GM23248 (cell line): ENCODE measurements around the gene TNFRSF13B. TPM values are rescaled to one million over a fixed set of nuclear protein-coding genes. Genes with fewer than 3 reads are reported as not detected.

Experiments used
- DNase-seq: peaks from one replicate; pipeline ENCODE4 v3.0.0-alpha.2; 2015
- H2AFZ ChIP-seq: fragments of 200-600 bp; sonication (generic); 2 replicates; pipeline ENCODE4 v1.6.1; 2016; ENCODE audit warnings: antibody characterized with exemption
- H3F3A ChIP-seq: fragments of 200-600 bp; sonication (generic); 2 replicates; pipeline ENCODE4 v1.6.1; 2016; ENCODE audit warnings: mild to moderate bottlenecking, antibody characterized with exemption, mixed run types; ENCODE audit not compliant: insufficient read depth
- H3K27ac ChIP-seq: fragments of 200-600 bp; sonication (generic); 2 replicates; pipeline ENCODE4 v1.5.1; 2016; ENCODE audit warnings: mild to moderate bottlenecking
- H3K27me3 ChIP-seq: fragments of 200-600 bp; sonication (generic); replicated peaks from 2 replicates; pipeline ENCODE4 v1.6.1; 2016; ENCODE audit warnings: mild to moderate bottlenecking; ENCODE audit not compliant: insufficient read depth
- H3K36me3 ChIP-seq: fragments of 200-600 bp; sonication (generic); 2 replicates; pipeline ENCODE4 v1.6.1; 2016; ENCODE audit warnings: low read depth, mild to moderate bottlenecking
- H3K4me1 ChIP-seq: fragments of 200-600 bp; sonication (generic); 2 replicates; pipeline ENCODE4 v1.6.1; 2016; ENCODE audit warnings: mild to moderate bottlenecking; ENCODE audit not compliant: insufficient read depth
- H3K4me2 ChIP-seq: fragments of 200-600 bp; sonication (generic); one replicate; pipeline ENCODE4 v1.6.1; 2016; ENCODE audit warnings: mild to moderate bottlenecking; ENCODE audit not compliant: unreplicated experiment
- H3K4me3 ChIP-seq: fragments of 200-600 bp; sonication (generic); 2 replicates; pipeline ENCODE4 v1.5.1; 2016; ENCODE audit warnings: mild to moderate bottlenecking
- H3K79me2 ChIP-seq: fragments of 200-600 bp; sonication (generic); 2 replicates; pipeline ENCODE4 v1.6.1; 2016; ENCODE audit warnings: mild to moderate bottlenecking; ENCODE audit not compliant: insufficient read depth
- H3K9ac ChIP-seq: fragments of 200-600 bp; sonication (generic); 2 replicates; pipeline ENCODE4 v1.6.1; 2016; ENCODE audit warnings: mild to moderate bottlenecking
- H3K9me2 ChIP-seq: fragments of 200-600 bp; sonication (generic); 2 replicates; pipeline ENCODE4 v1.6.1; 2016; ENCODE audit warnings: mixed run types, mild to moderate bottlenecking, moderate library complexity; ENCODE audit not compliant: insufficient read depth
- H3K9me3 ChIP-seq: fragments of 200-600 bp; sonication (generic); one replicate; pipeline ENCODE4 v1.6.1; 2017; ENCODE audit warnings: low read depth
- H4K20me1 ChIP-seq: fragments of 200-600 bp; sonication (generic); 2 replicates; pipeline ENCODE4 v1.6.0; 2016; ENCODE audit not compliant: insufficient read depth
- EZH2 ChIP-seq: fragments of 200-600 bp; sonication (generic); IDR thresholded peaks from 2 replicates; pipeline ENCODE4 v1.6.1; 2018; ENCODE audit warnings: antibody characterized with exemption, mild to moderate bottlenecking; ENCODE audit not compliant: insufficient read depth, poor library complexity, severe bottlenecking
- EZH2phosphoT487 ChIP-seq: fragments of 200-600 bp; sonication (generic); IDR thresholded peaks from 2 replicates; pipeline ENCODE4 v1.6.1; 2018; ENCODE audit warnings: antibody characterized with exemption, moderate library complexity, mild to moderate bottlenecking, low read depth; ENCODE audit not compliant: insufficient read depth
- WGBS, 2 experiments: methylation state at CpG; one replicate each; pipeline ENCODE4 v1.1.6; 2015 to 2017; ENCODE audit warnings: low lambda C conversion rate in 2 of 2, low coverage in 1 of 2; ENCODE audit errors: missing lambda C conversion rate in 2 of 2; 5-methylcytosine and 5-hydroxymethylcytosine counted together
- in situ Hi-C: fragments of 300-500 bp; cut with MboI; formaldehyde crosslinking; loops from 2 replicates; pipeline ENCODE4 v1.15.0; 2020
- polyA plus RNA-seq: library from polyadenylated mRNA; unstranded; fragments of >200 nt; fragmentation: Nextera tagmentation; extraction: Ambion mirVana; gene quantifications from 2 replicates; pipeline ENCODE4 v1.2.1, GENCODE V29; 2016
- total RNA-seq: library from RNA; depleted of rRNA; stranded (reverse); fragments of >200 nt; shearing (Covaris generic); gene quantifications from 2 replicates; pipeline ENCODE4 v1.2.3, GENCODE V29; 2014

The TNFRSF13B gene
- total and polyA plus RNA-seq, 2 experiments from 2014 or later, result not detected

- H3K4me2 ChIP-seq, result no peak overlapping the region
- H3K27me3 ChIP-seq, result no peaks in the 10 kb centered on the region
- H3F3A ChIP-seq, result no peaks in the 10 kb centered on the region
- H3K36me3 ChIP-seq, result no peaks in the 10 kb centered on the region
- H3K79me2 ChIP-seq, result no peaks in the 10 kb centered on the region
- H3K4me1 ChIP-seq, result no peaks in the 10 kb centered on the region
- H3K4me3 ChIP-seq, result no peak overlapping the region
- no peaks in the 10 kb centered on the region for H3K9me2 ChIP-seq
- in situ Hi-C loops, result no loop called here
- DNase-seq, result no peak
- no peak overlapping the region for H2AFZ ChIP-seq
- no peak overlapping the region for H3K27ac ChIP-seq
- no peaks in the 10 kb centered on the region for H3K9me3 ChIP-seq
- no peak overlapping the region for H3K9ac ChIP-seq
- 80 to 82% methylated on average over 18 of the region's 18 CpGs for WGBS, 2 experiments
- H4K20me1 ChIP-seq, result no peaks in the 10 kb centered on the region
- TF ChIP-seq EZH2phosphoT487 (no peak), EZH2 (no peak)
Observed at GRCh38 chr17:16927641-16928321, 44.1 kb downstream of the TNFRSF13B start.

GRCh38 chr17:16926571-16927451, 45.1 kb downstream of the TNFRSF13B start:
- H3K9me2 ChIP-seq, result no peaks in the 10 kb centered on the region
- no peak for TF ChIP-seq EZH2
- TF ChIP-seq EZH2phosphoT487, result no peak
- no peak for DNase-seq
- H3F3A ChIP-seq, result no peaks in the 10 kb centered on the region
- no peaks in the 10 kb centered on the region for H3K79me2 ChIP-seq
- H3K9me3 ChIP-seq, result no peaks in the 10 kb centered on the region
- H3K27me3 ChIP-seq, result no peaks in the 10 kb centered on the region
- no peak overlapping the region for H3K9ac ChIP-seq
- H3K27ac ChIP-seq, result no peak overlapping the region
- no peak overlapping the region for H3K4me2 ChIP-seq
- H2AFZ ChIP-seq, result no peak overlapping the region
- H3K4me1 ChIP-seq, result no peaks in the 10 kb centered on the region
- H4K20me1 ChIP-seq, result no peaks in the 10 kb centered on the region
- WGBS, 2 experiments, result 83% methylated on average over 17 to 18 of the region's 18 CpGs
- no peaks in the 10 kb centered on the region for H3K36me3 ChIP-seq
- in situ Hi-C loops, result no loop called here
- H3K4me3 ChIP-seq, result no peak overlapping the region

GRCh38 chr17:16926061-16926511, 45.8 kb downstream of the TNFRSF13B start:
- no peaks in the 10 kb centered on the region for H3K9me2 ChIP-seq
- no peak overlapping the region for H2AFZ ChIP-seq
- 63 to 71% methylated on average over 7 of the region's 7 CpGs for WGBS, 2 experiments
- no peak for TF ChIP-seq EZH2phosphoT487
- TF ChIP-seq EZH2, result no peak
- H3K79me2 ChIP-seq, result no peaks in the 10 kb centered on the region
- no peak overlapping the region for H3K4me2 ChIP-seq
- no peak overlapping the region for H3K9ac ChIP-seq
- DNase-seq, result no peak
- no peaks in the 10 kb centered on the region for H3K36me3 ChIP-seq
- no peaks in the 10 kb centered on the region for H3K27me3 ChIP-seq
- no peak overlapping the region for H3K27ac ChIP-seq
- in situ Hi-C loops, result no loop called here
- no peaks in the 10 kb centered on the region for H3F3A ChIP-seq
- no peaks in the 10 kb centered on the region for H3K9me3 ChIP-seq
- H3K4me3 ChIP-seq, result no peak overlapping the region
- no peaks in the 10 kb centered on the region for H4K20me1 ChIP-seq
- no peaks in the 10 kb centered on the region for H3K4me1 ChIP-seq

GRCh38 chr17:16925461-16926060, 46.4 kb downstream of the TNFRSF13B start:
- H3K9ac ChIP-seq, result no peak overlapping the region
- H3F3A ChIP-seq, result no peaks in the 10 kb centered on the region
- no peak overlapping the region for H3K27ac ChIP-seq
- 79 to 80% methylated on average over 15 of the region's 15 CpGs for WGBS, 2 experiments
- H3K9me3 ChIP-seq, result no peaks in the 10 kb centered on the region
- no peaks in the 10 kb centered on the region for H3K36me3 ChIP-seq
- H3K79me2 ChIP-seq, result no peaks in the 10 kb centered on the region
- H3K9me2 ChIP-seq, result no peaks in the 10 kb centered on the region
- no peak overlapping the region for H3K4me3 ChIP-seq
- in situ Hi-C loops, result no loop called here
- no peaks in the 10 kb centered on the region for H4K20me1 ChIP-seq
- no peaks in the 10 kb centered on the region for H3K4me1 ChIP-seq
- TF ChIP-seq EZH2phosphoT487 (no peak), EZH2 (no peak)
- no peak overlapping the region for H2AFZ ChIP-seq
- no peak for DNase-seq
- H3K27me3 ChIP-seq, result no peaks in the 10 kb centered on the region
- no peak overlapping the region for H3K4me2 ChIP-seq
